ENCODE measurements around the gene DAB2. TPM values are rescaled to one million over a fixed set of nuclear protein-coding genes. Genes with fewer than 3 reads are reported as not detected.

DAB2 gene
- polyA plus RNA-seq, 1 donor (not counting 4 experiments of a cell fraction or from before 2014, with no cell fraction given), result 10.4 TPM

GRCh38 chr5:39450487-39450886 lies 25.7 kb upstream of the DAB2 start:
- dilution Hi-C loops (cut with MboI; ENCODE audit: extremely low pct_ligation_motif_present, low sequenced_read_pairs), result no loop called here
- Histone ChIP-seq H3K4me3 (ENCODE audit: control insufficient read depth in 2 of 3, extremely low read depth in 1 of 3, insufficient read depth in 2 of 3, low read depth in 1 of 3, low read length in 3 of 3) (no peak overlapping the region), H4K20me1 (ENCODE audit: control insufficient read depth, extremely low read depth, insufficient read depth, low read length) (no peaks in the 10 kb centered on the region), H3K4me2 (ENCODE audit: control insufficient read depth, extremely low read depth, insufficient read depth, low read depth, low read length) (no peak overlapping the region), H3K27me3 (ENCODE audit: control insufficient read depth, extremely low read depth, insufficient read depth, low read length) (no peaks in the 10 kb centered on the region), H3K36me3 (ENCODE audit: control insufficient read depth in 2 of 2, extremely low read depth in 1 of 2, insufficient read depth in 2 of 2, low read length in 2 of 2) (no peaks in the 10 kb centered on the region), H3K9me1 (ENCODE audit: control insufficient read depth, extremely low read depth, insufficient read depth, low read length) (no peaks in the 10 kb centered on the region), H2AFZ (ENCODE audit: control insufficient read depth, low read length) (no peak overlapping the region), H3K9me3 (ENCODE audit: control insufficient read depth, low read depth, low read length) (no peaks in the 10 kb centered on the region), H3K27ac (ENCODE audit: control insufficient read depth, insufficient read depth, low read length) (no peak overlapping the region), H3K4me1 (ENCODE audit: control insufficient read depth, extremely low read depth, insufficient read depth, low read length) (no peaks in the 10 kb centered on the region), H3K79me2 (ENCODE audit: control insufficient read depth, insufficient read depth, low read length) (no peaks in the 10 kb centered on the region), H3K9ac (ENCODE audit: control insufficient read depth, extremely low read depth, insufficient read depth, low read length) (no peak overlapping the region)
- FAIRE-seq (no peak), DNase-seq (ENCODE audit: low read depth, low spot score) (no peak)
- TF ChIP-seq, protein P1, sequence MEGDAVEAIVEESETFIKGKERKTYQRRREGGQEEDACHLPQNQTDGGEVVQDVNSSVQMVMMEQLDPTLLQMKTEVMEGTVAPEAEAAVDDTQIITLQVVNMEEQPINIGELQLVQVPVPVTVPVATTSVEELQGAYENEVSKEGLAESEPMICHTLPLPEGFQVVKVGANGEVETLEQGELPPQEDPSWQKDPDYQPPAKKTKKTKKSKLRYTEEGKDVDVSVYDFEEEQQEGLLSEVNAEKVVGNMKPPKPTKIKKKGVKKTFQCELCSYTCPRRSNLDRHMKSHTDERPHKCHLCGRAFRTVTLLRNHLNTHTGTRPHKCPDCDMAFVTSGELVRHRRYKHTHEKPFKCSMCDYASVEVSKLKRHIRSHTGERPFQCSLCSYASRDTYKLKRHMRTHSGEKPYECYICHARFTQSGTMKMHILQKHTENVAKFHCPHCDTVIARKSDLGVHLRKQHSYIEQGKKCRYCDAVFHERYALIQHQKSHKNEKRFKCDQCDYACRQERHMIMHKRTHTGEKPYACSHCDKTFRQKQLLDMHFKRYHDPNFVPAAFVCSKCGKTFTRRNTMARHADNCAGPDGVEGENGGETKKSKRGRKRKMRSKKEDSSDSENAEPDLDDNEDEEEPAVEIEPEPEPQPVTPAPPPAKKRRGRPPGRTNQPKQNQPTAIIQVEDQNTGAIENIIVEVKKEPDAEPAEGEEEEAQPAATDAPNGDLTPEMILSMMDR (optimal IDR thresholded peaks at IDR 0.05 in 1 of 3, IDR thresholded peaks at IDR 0.05 in 1 of 3, conservative IDR thresholded peaks at IDR 0.05 in 1 of 3; ENCODE audit: extremely low read depth in 1 of 3, insufficient read depth in 2 of 3, low read length in 3 of 3), result no peak
- no peak for TF ChIP-seq EZH2 (IDR thresholded peaks at IDR 0.05; ENCODE audit: low read length)

DNA sequence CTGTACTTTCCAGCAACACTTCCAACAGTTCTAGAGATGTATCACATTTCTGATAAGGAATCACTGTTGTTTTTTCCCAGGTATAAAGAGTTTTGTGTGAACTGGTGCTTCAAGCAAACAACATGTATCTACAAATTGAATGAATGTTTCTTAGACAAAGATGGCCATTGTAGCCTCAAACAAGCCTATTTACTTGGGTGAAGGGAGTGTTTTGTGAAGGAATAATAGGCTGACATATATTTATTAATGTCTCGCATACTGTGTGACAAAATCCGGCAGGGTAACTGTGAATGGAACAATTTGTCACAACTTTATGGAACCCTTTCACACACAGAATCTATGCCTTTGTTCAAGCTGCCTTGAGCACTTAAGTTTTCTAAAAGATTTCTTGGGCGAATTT lies 24.8 kb upstream of the DAB2 start:
- H2AFZ ChIP-seq (ENCODE audit: control insufficient read depth, low read length), result no peak overlapping the region
- H3K4me1 ChIP-seq (ENCODE audit: control insufficient read depth, extremely low read depth, insufficient read depth, low read length), result no peaks in the 10 kb centered on the region
- H3K36me3 ChIP-seq (ENCODE audit: control insufficient read depth in 2 of 2, extremely low read depth in 1 of 2, insufficient read depth in 2 of 2, low read length in 2 of 2), result no peaks in the 10 kb centered on the region
- no peaks in the 10 kb centered on the region for H3K9me3 ChIP-seq (ENCODE audit: control insufficient read depth, low read depth, low read length)
- no peak overlapping the region for H3K9ac ChIP-seq (ENCODE audit: control insufficient read depth, extremely low read depth, insufficient read depth, low read length)
- FAIRE-seq, result no peak
- dilution Hi-C loops (cut with MboI; ENCODE audit: extremely low pct_ligation_motif_present, low sequenced_read_pairs), result no loop called here
- H3K9me1 ChIP-seq (ENCODE audit: control insufficient read depth, extremely low read depth, insufficient read depth, low read length), result no peaks in the 10 kb centered on the region
- DNase-seq (ENCODE audit: low read depth, low spot score), result no peak
- no peak overlapping the region for H3K4me3 ChIP-seq (ENCODE audit: control insufficient read depth in 2 of 3, extremely low read depth in 1 of 3, insufficient read depth in 2 of 3, low read depth in 1 of 3, low read length in 3 of 3)
- no peak overlapping the region for H3K27ac ChIP-seq (ENCODE audit: control insufficient read depth, insufficient read depth, low read length)
- H4K20me1 ChIP-seq (ENCODE audit: control insufficient read depth, extremely low read depth, insufficient read depth, low read length), result no peaks in the 10 kb centered on the region
- H3K4me2 ChIP-seq (ENCODE audit: control insufficient read depth, extremely low read depth, insufficient read depth, low read depth, low read length), result no peak overlapping the region
- H3K27me3 ChIP-seq (ENCODE audit: control insufficient read depth, extremely low read depth, insufficient read depth, low read length), result no peaks in the 10 kb centered on the region
- no peaks in the 10 kb centered on the region for H3K79me2 ChIP-seq (ENCODE audit: control insufficient read depth, insufficient read depth, low read length)
- TF ChIP-seq EZH2 (IDR thresholded peaks at IDR 0.05; ENCODE audit: low read length), result no peak
- TF ChIP-seq, protein P1 (optimal IDR thresholded peaks at IDR 0.05 in 1 of 3, IDR thresholded peaks at IDR 0.05 in 1 of 3, conservative IDR thresholded peaks at IDR 0.05 in 1 of 3; ENCODE audit: extremely low read depth in 1 of 3, insufficient read depth in 2 of 3, low read length in 3 of 3), result no peak
